GM12873 (cell line): ENCODE results near the gene EGFL7.

ENCODE experiments used
- CTCF ChIP-seq: IDR thresholded peaks from 2 replicates; pipeline ENCODE4 v1.5.1; 2012; ENCODE audit warnings: low read depth, mild to moderate bottlenecking, moderate library complexity, low read length, control low read depth; ENCODE audit not compliant: insufficient read depth; ENCODE audit errors: missing control alignments

The EGFL7 gene

GRCh38 chr9:136673088-136673974 is 10.6 kb downstream of the EGFL7 start:
- no peak for TF ChIP-seq CTCF

- no peak for TF ChIP-seq CTCF
Observed at GRCh38 chr9:136673975-136674785, 11.5 kb downstream of the EGFL7 start.

GRCh38 chr9:136674786-136675349 is 12.2 kb downstream of the EGFL7 start:
- TF ChIP-seq CTCF, result no peak

GRCh38 chr9:136675477-136676296 is 13.0 kb downstream of the EGFL7 start:
- TF ChIP-seq CTCF, result no peak

GRCh38 chr9:136676297-136676794 is 13.6 kb downstream of the EGFL7 start:
- TF ChIP-seq CTCF, result no peak

- no peak for TF ChIP-seq CTCF
Observed at GRCh38 chr9:136676920-136677686, 14.4 kb downstream of the EGFL7 start.
